ENCODE results near the gene MCC.

Gene MCC

GRCh38 chr5:113127021-113127420, 361.2 kb downstream of the MCC start:
- DNase-seq: no peak

GRCh38 chr5:113125371-113125770, 362.9 kb downstream of the MCC start:
- no peak for DNase-seq

- DNase-seq: no peak
Observed at GRCh38 chr5:113124914-113125313, 363.3 kb downstream of the MCC start.

GRCh38 chr5:113124265-113124664, 364.0 kb downstream of the MCC start:
- DNase-seq: no peak

- DNase-seq: no peak
Observed at GRCh38 chr5:113123618-113124017, 364.6 kb downstream of the MCC start.

- DNase-seq: no peak
Observed at GRCh38 chr5:113122053-113122452, 366.2 kb downstream of the MCC start.

- no peak for DNase-seq
Observed at GRCh38 chr5:113119246-113119924, 368.9 kb downstream of the MCC start.

GRCh38 chr5:113118765-113119164, 369.5 kb downstream of the MCC start:
- DNase-seq: no peak

GRCh38 chr5:113118298-113118697, 370.0 kb downstream of the MCC start:
- no peak for DNase-seq

- no peak for DNase-seq
Observed at GRCh38 chr5:113117543-113118115, 370.6 kb downstream of the MCC start.

GRCh38 chr5:113115956-113116355, 372.3 kb downstream of the MCC start:
- DNase-seq: no peak

GRCh38 chr5:113115061-113115460, 373.2 kb downstream of the MCC start:
- DNase-seq: no peak

GRCh38 chr5:113114559-113114958, 373.7 kb downstream of the MCC start:
- no peak for DNase-seq

- DNase-seq: no peak
Observed at GRCh38 chr5:113112435-113112834, 375.8 kb downstream of the MCC start.

- DNase-seq: no peak
Observed at GRCh38 chr5:113110117-113110516, 378.1 kb downstream of the MCC start.

- no peak for DNase-seq
Observed at GRCh38 chr5:113109344-113109743, 378.9 kb downstream of the MCC start.

GRCh38 chr5:113108485-113108884, 379.8 kb downstream of the MCC start:
- no peak for DNase-seq

GRCh38 chr5:113106821-113107220, 381.4 kb downstream of the MCC start:
- no peak for DNase-seq

GRCh38 chr5:113105693-113106280, 382.5 kb downstream of the MCC start:
- DNase-seq: no peak

- DNase-seq: no peak
Observed at GRCh38 chr5:113103330-113103729, 384.9 kb downstream of the MCC start.

- DNase-seq: no peak
Observed at GRCh38 chr5:113102121-113102531, 386.1 kb downstream of the MCC start.

GRCh38 chr5:113100981-113101380, 387.3 kb downstream of the MCC start:
- DNase-seq: no peak

GRCh38 chr5:113099822-113100221, 388.4 kb downstream of the MCC start:
- no peak for DNase-seq

- DNase-seq: no peak
Observed at GRCh38 chr5:113098378-113098777, 389.9 kb downstream of the MCC start.

- DNase-seq: no peak
Observed at GRCh38 chr5:113095831-113096230, 392.4 kb downstream of the MCC start.
